GM18517 (cell line): ENCODE data around the gene MTM1.

Source experiments
- ATAC-seq: cut with Tn5 transposase; IDR thresholded peaks from one replicate; pipeline ENCODE4 v1.9.1; 2021; ENCODE audit warnings: mild to moderate bottlenecking, moderate library complexity; ENCODE audit not compliant: unreplicated experiment

The MTM1 gene

DNA sequence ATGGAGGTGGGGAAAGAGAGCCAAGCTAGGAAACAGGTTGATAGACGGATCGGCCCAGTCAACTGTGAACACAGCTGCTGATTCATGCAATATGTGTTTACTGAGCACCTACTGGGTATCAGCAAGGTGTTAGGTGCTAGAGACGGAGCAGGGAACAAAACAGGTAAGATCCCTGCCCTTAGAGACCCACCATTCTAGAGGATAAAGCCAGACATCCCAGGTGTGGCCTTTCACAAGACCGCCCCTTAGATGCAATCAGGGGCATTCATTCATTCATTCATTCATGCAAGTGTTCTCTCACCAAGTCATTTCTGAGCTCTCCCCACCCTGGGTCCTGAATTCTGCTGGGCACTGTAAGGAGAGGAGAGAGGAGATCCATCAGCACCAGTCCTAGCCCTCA lies 20.2 kb upstream of the MTM1 start:
- ATAC-seq: no peak

DNA sequence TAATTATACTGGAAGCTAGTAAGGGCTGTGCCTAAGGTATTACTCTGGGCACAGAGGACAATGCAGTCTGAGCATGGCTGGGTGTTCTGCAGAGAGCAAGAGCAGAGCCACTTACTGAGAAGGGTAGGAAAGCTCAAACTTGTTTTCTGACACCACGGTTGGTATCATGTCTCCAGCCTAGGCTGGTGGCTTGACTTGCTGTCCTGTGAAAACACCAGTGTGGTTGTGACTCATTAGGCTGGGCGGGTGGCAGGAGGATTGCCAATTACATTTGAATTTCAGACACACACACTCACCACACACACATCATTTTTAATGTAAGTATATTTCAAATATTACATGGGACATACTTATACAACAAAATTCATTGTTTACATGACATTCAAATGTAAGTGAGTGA lies 19.7 kb upstream of the MTM1 start:
- ATAC-seq: no peak

DNA sequence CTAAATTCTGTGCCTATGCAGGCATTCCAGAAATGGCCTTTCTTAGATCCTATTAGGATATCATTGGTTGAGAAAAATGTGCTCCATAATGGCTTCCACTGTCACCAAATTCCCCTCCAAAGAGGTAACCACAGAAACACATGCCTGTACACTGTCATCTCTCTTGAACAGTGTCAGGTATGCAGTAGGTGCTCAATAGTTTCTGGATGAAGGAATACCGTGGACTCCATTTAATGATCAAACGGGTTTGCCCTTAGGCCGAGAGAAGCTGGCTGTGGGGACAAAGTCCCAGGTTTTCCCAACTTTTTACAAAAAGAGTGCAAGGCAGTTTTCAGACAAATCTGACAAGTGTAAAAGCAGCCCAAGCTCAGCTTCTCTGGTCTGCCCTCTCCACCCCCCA lies 16.5 kb upstream of the MTM1 start:
- no peak for ATAC-seq

DNA sequence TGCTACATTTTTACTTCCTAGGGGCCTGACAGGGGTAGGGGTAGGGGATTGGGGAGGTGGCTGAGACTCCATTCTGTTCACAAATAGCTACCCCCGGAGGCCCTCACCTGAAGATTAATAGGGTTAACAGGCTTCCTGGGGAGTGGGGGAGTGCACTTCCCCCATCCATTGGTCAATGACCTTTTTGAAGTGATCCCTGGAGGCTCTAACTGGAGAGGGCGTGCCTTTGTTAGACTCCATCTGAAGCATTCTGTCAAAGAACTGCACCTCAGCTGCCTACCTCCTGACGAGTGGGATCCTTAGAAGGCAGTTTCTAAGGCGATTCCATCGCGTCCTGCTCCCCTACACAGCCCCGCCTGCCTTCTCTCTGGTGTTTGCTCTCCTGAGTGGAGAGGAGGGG lies 10.0 kb upstream of the MTM1 start:
- ATAC-seq: no peak

DNA sequence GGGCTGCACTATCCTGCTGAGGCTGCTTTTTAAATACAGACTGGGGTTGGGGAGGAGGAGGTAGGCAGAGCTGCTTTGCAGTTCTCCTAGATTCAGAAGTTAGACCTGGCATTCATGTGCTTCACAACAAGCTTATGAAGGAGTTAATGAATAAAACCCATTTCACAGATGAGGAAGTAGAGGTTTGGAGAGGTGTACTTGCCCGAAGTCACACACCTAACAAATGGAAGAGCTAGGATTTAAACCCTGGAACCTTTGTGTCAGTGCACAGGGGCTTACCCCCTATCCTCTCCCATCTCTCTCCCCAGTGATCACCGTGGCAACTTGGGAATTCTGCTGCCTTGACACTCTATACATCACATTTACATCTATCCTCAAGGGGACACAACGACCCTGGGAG lies 3.6 kb upstream of the MTM1 start:
- no peak for ATAC-seq

DNA sequence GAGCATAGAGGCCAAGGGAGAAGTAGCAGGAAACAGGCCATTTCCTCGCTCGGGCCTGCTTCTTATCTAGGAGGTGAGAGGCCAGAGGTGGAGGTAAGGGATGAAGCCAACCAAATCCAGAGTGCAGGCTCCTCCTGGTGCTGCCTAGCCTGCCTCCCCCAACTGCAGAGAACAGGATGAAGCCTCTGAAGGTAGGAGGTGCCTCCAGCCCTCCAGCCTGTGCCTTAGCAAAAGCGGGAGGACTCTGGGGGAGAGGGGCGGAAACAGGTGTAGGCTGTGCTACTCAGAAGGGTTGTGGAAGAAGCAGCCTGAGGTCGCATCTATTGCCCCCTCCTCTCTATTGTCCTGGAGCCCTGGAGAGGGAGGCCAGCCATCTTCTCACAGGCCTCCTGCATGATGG lies 2.9 kb upstream of the MTM1 start:
- no peak for ATAC-seq

DNA sequence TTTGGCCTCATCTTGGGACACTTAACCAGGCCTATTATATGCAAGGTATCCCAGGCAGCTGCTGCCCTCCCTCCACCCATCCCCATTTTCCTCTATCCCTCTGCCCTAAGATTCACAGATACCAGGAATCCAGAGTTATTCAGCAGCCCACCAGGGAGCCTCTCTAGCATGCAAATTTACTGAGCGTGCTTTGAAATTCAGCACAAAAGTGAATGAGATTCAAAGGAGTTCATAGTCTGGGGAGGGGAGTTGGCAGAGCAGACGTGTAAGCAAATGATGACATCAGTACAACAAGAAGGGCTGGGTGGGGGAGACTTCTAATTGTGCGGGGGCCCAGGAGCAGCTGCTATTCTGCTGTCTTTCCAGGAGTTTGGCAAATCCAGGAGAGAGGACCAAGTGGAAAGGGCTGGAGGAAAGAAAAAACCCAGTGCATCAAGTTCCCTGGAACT lies 1.7 kb upstream of the MTM1 start:
- no peak for ATAC-seq

DNA sequence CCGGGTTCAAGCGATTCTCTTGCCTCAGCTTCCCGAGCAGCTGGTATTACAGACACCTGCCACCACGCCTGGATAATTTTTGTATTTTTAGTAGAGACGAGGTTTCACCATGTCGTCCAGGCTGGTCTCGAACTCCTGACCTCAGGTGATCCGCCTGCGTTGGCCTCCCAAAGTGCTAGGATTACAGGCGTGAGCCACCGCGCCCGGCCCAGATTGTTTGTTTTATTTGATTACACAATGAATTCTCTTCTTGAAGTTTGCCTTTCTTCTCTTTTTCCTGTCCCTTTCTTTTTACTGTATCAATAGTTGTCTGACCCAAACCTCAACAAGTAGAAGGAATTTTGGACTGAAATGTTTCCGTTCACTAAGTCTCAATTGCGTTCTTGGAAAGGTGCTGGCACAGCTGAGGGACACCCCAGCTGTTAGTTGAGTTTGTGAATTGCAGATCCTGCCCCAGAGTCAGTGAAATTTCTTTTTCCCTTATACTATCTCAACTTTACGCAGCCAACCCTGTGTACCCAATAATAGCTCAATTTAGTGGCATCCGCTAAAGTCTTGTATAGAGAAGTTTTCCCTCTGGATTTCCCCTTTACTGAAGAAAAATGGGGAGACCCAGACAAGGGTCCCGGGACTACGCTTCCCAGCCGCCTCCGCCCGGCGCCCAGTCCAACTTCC lies 639 bp upstream of the MTM1 start:
- no peak for ATAC-seq

DNA sequence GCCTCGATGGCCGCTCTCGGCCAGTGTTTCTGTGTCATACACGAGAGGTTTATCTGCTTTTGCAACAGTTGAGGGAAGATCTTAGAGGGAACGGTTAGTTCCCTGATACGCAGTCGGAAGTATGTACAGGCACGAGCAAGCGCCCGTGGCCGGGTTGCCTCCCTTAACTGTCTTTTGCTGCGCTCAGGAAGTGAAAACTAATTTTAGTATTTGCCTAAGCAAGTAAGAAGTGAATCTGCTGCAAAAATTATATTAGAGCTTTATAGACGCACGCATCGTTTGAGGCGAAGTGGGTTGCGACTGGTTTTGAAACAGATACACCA lies 695 bp downstream of the MTM1 start:
- ATAC-seq: peak; percentile 28

DNA sequence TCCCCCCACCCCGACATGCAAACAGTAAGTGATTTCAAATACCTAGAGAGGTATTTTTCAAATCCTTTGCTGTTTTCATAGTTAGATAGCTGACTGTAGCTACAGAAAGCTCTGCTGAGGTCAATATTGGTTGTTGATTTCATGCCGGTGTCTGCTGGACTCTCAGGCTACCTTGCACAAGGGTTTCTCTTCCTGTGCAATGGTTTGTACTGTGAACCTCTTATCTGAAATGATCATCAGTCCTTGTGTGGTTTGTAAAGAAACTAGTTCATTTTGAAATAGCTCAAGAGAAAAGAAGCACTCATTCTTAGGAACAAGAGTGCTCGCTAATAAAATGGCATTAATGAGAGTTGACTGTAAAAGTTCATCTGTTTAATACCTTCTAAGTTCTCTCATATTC lies 2.1 kb downstream of the MTM1 start:
- ATAC-seq: no peak

DNA sequence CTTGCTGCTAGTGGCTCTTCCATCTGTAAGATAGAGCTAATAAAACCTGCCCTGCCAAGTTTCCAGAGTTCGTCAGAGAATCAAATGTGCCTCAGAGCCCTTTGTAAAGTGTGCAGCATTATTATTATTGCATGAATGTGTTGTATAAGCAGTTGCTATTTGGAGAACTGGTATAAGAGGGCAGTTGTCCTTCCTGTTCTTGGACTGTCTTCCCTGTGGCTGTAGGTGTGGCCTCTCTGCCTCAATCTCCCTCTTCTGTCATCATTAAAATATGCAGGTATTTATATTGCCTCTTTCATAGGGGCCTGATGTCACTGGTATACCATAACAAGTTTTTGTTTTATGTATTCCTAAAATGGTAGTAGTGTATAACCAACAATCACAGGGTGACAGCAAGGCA lies 3.8 kb downstream of the MTM1 start:
- ATAC-seq: no peak

DNA sequence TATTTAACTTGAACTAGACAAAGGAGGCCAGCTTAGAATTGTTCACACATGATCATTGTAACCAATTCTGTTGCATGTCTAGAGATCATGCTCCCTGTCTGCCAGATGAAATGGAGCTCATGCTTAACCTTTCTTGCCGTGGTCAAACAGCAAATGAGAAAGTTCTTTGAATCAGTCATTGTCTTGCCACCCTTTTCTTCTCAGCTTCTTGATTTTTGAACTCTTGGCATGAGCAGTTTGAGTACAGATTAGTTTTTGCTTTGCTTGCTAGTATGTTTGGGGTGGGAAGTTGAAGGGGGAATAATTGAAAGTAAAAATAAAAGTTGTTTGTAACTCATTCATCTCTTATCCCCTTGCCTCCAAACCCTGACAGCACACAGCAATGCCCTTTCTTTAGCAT lies 4.7 kb downstream of the MTM1 start:
- ATAC-seq: no peak

DNA sequence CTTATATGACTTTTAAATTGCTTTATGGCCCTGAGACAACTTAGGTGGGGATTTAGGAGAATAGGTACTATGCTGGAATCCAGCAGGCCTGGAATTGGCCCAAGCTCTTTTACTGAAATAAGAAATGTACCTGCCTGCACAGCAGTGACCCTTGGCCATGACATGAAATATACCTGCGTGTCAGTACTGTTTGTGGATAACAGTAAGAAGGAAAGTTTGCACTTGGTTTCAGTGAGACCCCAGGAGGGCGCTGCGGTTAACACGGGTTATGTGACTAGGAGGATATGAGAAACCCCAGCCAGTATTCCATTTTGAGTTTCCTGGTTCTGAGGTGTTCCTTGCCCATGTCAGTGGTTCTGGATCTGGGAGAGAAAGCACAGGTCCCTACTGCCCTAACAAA lies 5.3 kb downstream of the MTM1 start:
- ATAC-seq: no peak

DNA sequence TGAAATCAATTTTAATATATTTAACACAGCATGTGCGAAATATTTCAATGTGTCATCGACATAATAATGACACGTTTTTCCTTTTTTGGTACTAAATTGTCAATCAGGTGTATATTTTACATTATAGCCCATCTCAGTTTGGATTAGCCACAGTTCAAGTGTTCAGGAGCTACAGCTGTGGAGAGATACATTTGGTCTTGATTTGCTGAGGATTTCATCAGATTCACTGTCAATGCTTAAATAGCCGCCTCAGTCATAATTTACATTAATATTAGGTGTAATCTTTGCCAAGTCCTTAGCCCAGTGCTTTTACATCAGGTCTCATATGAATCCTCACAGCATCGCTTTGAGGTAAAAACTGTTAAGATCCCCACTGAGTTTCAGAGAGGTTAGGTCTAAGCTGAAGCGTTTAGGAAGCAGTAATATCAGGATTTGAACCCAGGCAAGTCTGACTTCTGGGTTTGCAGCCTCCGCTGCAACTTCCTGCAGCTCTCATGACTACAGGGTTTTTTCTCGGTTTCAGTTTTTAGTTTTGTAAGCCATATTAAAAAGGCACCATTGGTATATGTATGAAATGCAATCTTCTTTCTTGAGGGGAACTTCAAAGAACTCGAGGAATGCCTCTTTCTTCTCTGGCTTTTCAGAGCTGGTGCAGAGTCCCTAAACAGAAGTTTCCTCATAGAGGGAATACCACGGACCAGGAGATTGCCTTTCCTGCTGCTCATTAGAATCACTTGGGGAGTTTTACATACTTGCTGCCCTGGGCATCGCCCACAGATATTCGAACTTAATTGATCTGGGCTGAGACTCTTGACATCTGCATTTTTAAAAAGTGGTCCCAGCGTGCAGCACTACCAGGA lies 6.4 kb downstream of the MTM1 start:
- peak; percentile 65 for ATAC-seq

DNA sequence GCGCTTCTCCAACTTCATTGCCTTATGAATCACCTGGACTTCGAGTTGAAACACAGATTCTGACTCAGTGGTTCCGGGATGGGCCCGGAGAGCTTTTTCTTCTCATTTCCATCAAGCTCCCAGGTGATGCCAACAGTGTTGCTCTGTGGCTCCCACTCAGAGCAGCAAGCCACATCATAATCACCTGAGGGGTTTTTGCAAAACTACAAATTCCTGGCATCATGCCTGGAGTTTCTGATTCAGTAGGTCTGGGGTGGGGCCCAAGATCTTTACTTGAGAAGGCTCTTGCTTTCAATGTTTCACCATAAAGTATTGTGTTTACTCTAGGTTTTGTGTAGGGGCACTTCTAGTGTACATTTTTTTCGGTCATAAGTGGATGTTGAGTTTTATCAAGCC lies 7.0 kb downstream of the MTM1 start:
- ATAC-seq: no peak

DNA sequence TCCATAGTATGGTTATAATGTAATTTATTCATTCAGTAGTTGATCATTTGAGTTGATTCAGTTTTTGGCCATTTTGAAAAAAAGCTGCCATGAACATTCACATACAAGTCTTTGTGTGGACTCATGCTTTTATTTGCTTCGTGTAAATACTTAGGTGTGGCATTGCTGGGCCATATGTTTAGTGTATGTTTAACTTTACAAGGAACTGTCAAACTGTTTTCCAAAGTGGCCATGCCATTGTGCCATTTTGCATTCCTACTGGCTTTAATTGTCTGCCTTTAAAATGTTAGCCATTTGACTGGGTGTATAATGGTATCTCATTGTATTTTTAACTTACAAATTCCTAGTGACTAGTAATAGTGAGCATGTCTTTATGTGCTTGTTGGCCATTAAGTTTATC lies 8.8 kb downstream of the MTM1 start:
- no peak for ATAC-seq

DNA sequence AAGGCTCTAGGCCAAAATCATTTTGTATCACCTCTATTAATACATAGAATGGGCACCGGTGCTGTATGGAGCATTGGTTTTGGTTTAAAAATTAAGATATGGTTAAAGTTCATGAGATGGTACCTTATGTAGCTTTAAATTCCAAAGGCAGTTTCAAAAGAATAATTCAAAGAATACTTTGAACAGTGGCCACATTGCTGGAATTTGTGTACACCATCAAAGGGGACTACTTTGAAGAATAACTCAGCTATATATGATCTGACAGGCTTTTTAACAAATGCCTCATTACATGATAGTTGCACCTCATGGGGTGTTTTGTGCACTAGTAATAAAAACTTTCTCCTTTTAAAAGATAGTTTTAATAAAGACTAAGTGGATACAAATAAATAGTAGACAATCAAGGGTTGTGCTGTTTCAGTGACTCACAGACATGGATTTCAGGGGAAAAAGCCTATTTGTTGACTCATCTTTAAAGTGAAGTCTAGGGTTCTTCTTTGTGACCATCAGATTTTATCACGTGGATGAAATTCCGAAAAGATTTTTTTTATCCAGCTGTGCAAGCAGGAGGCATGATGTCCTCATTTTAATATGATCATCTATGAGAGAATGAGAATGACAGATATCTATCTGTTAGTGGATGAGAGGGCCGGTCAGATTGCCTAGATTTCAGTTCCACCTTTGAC lies 12.8 kb downstream of the MTM1 start:
- no peak for ATAC-seq

DNA sequence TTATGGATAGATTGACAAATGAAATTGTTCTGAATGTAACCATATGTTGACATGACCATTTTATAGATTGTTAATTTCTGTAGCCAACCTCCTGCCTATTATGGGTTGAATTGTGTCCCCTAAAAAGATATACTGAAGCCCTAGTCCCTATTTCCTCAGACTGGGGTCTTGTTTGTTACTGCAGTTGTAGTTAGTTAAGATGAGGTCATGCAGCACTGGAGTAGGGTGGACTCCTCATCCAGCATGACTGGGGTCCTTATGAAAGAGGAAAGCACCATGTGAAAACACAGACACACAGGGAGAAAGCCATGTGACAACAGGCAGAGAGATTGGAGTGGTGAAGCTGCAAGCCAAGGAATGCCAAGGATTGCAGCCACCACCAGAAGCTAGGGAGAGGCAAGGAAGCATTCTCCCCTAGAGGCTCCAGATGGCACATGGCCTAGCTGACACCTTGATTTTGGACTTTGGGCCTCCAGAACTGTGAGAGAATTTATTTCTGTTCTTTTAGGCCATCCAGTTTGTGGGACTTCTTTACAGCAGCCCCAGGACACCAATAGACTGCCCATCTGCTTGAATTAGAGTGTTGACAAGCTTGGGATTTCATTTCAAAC lies 14.0 kb downstream of the MTM1 start:
- no peak for ATAC-seq

DNA sequence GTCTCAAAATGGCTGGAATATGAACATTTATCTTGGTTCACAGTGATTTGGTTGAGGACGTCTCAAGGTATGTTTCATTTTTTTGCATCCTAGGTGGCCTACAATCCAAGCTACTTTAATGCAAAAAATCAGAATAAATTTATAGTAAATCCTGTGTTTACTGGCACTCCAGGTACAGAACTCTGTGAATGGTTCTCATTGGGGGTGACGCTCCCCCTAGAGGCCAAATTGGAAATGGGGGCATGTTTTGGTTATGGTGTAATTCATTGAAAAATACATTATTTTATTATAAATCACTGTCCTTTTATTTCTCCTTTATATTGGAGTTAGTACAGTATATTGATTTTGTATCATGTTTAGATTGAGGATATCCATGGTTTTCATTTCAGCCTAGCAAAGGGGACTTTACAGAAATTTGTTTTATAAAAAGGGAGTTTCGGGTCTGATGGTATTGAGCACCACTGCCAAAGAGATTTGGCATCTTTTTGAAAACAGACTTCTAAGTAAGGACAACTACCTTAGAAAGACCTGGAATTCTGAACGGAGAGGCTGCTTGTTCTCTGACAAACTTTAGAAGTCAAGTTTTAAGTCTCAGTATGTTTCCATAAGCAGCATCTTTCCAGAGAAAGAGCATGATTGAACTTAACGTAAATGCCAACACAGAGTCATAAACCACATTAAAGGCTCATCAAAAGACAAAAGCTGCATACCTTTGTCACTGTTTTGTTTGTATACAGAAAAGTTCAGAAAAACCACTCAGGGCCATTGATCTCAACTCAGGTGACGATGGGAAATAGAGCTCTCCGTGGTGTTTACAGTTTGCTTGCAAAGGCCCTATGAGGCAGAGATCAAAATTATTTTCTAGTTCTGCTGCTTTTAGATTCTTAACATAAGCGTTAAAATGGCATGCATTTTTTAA lies 19.4 kb downstream of the MTM1 start:
- ATAC-seq: no peak

DNA sequence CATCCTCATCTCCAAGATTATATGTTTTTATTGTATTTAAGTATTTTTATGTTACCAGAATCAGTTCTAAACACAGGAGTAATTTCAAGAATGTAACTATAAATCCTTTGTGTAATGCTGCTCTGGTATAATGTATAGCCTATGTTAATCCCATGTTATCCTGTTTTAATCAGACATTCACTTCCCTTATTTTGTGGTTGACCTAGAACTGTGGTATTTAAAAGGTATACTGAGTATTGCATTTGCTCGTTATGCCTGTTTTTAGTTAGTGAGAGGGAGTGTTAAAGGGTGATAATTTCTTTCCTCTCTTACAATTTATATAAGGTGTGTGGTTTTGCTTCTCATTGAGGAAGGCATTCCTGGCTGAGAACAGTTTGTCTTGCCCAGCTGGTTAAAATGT lies 26.2 kb downstream of the MTM1 start:
- no peak for ATAC-seq

DNA sequence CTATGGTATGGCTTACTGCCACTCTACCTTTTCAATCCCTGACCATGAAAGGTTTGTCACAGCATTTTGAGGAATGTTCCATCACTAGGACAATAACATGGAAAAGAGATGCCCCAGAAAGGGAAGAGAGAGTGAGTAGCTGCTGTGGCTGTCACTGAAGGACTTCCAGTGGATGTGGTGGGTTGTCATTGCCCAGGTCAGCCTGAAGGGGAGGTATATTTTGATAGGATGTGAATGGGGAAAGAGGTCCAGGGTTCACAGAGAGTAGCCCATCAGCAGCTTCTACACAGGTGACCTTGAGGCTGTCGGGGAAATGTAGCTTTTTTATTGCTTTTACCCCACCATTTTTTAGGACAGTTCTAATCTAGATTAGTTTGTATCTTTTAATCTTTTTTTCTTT lies 30.8 kb downstream of the MTM1 start:
- no peak for ATAC-seq
